IPS DF 6.9 (cell line): ENCODE measurements around the gene PHB1.

Experiments used
- DNase-seq: peaks from one replicate; pipeline ENCODE4 v3.0.0-alpha.2; 2013; ENCODE audit warnings: low read depth, low spot score
- H3K27ac ChIP-seq: one replicate; pipeline ENCODE4 v1.5.1; 2013; ENCODE audit warnings: low read length, control low read depth
- H3K27me3 ChIP-seq: 2 replicates; pipeline ENCODE4 v1.6.1; 2013; ENCODE audit warnings: mild to moderate bottlenecking, low read length; ENCODE audit not compliant: control insufficient read depth, insufficient read depth
- H3K36me3 ChIP-seq: 2 replicates; pipeline ENCODE4 v1.6.1; 2013; ENCODE audit warnings: low read length; ENCODE audit not compliant: control insufficient read depth, insufficient read depth
- H3K4me1 ChIP-seq: 2 replicates; pipeline ENCODE4 v1.6.1; 2013; ENCODE audit warnings: low read length; ENCODE audit not compliant: control insufficient read depth, insufficient read depth
- H3K4me3 ChIP-seq: 2 replicates; pipeline ENCODE4 v1.5.1; 2013; ENCODE audit warnings: mild to moderate bottlenecking, low read length
- H3K9me3 ChIP-seq: 2 replicates; pipeline ENCODE4 v1.6.1; 2013; ENCODE audit warnings: low read length, inconsistent platforms; ENCODE audit not compliant: control insufficient read depth, insufficient read depth
- WGBS: extraction: QIAGEN DNeasy Blood & Tissue Kit; methylation state at CpG from one replicate; pipeline ENCODE4 v1.1.7; 2013; ENCODE audit warnings: mixed read lengths, missing lambda C conversion rate; ENCODE audit not compliant: insufficient read length, insufficient coverage; 5-methylcytosine and 5-hydroxymethylcytosine counted together

Gene PHB1

GRCh38 chr17:49452661-49453060, 38.0 kb upstream of the PHB1 start:
- DNase-seq = no peak
- no peak overlapping the region for H3K27ac ChIP-seq
- no peak overlapping the region for H3K4me3 ChIP-seq
- no CpG with 5 or more reads among the region's 5 CpGs for WGBS
- peaks cover 3% of the 10 kb centered on the region for H3K4me1 ChIP-seq
- no peaks in the 10 kb centered on the region for H3K36me3 ChIP-seq
- H3K27me3 ChIP-seq = no peaks in the 10 kb centered on the region
- H3K9me3 ChIP-seq = no peaks in the 10 kb centered on the region

- H3K9me3 ChIP-seq = no peaks in the 10 kb centered on the region
- no peak for DNase-seq
- no peak overlapping the region for H3K4me3 ChIP-seq
These were observed 37.5 kb upstream of the PHB1 start for GRCh38 chr17:49452201-49452600.

GRCh38 chr17:49450735-49451134, 36.1 kb upstream of the PHB1 start:
- peaks cover 3% of the 10 kb centered on the region for H3K4me1 ChIP-seq
- no peak overlapping the region for H3K27ac ChIP-seq
- WGBS = no CpG with 5 or more reads among the region's 3 CpGs

More at GRCh38 chr17:49452201-49452600, 37.5 kb upstream of the PHB1 start:
- Histone ChIP-seq H3K27me3 (no peaks in the 10 kb centered on the region), H3K27ac (no peak overlapping the region), H3K36me3 (no peaks in the 10 kb centered on the region), H3K4me1 (peaks cover 3% of the 10 kb centered on the region)
- no CpG with 5 or more reads among the region's 5 CpGs for WGBS

GRCh38 chr17:49450181-49450580, 35.5 kb upstream of the PHB1 start:
- Histone ChIP-seq H3K27me3 (no peaks in the 10 kb centered on the region), H3K36me3 (no peaks in the 10 kb centered on the region), H3K4me3 (no peak overlapping the region), H3K4me1 (peaks cover 3% of the 10 kb centered on the region), H3K9me3 (no peaks in the 10 kb centered on the region), H3K27ac (no peak overlapping the region)
- DNase-seq = no peak
- WGBS = no CpG with 5 or more reads among the region's 4 CpGs

More at GRCh38 chr17:49450735-49451134, 36.1 kb upstream of the PHB1 start:
- Histone ChIP-seq H3K9me3 (no peaks in the 10 kb centered on the region), H3K36me3 (no peaks in the 10 kb centered on the region), H3K27me3 (no peaks in the 10 kb centered on the region), H3K4me3 (no peak overlapping the region)
- no peak for DNase-seq

GRCh38 chr17:49447628-49448302, 33.1 kb upstream of the PHB1 start:
- DNase-seq = no peak
- no peaks in the 10 kb centered on the region for H3K27me3 ChIP-seq
- no peaks in the 10 kb centered on the region for H3K9me3 ChIP-seq
- H3K27ac ChIP-seq = no peak overlapping the region
- H3K36me3 ChIP-seq = no peaks in the 10 kb centered on the region
- H3K4me3 ChIP-seq = no peak overlapping the region
- WGBS = no CpG with 5 or more reads among the region's 9 CpGs
- H3K4me1 ChIP-seq = no peaks in the 10 kb centered on the region; the same call in 1 of the 2 replicates

- H3K4me3 ChIP-seq = no peak overlapping the region
- no peak for DNase-seq
- H3K27ac ChIP-seq = no peak overlapping the region
- H3K4me1 ChIP-seq = peaks cover 1% of the 10 kb centered on the region; the same call in 1 of the 2 replicates
- H3K9me3 ChIP-seq = no peaks in the 10 kb centered on the region
- H3K36me3 ChIP-seq = no peaks in the 10 kb centered on the region
- no CpG with 5 or more reads among the region's 7 CpGs for WGBS
- no peaks in the 10 kb centered on the region for H3K27me3 ChIP-seq
These were observed 30.9 kb upstream of the PHB1 start for GRCh38 chr17:49445591-49445990.

- no peak overlapping the region for H3K4me3 ChIP-seq
- H3K9me3 ChIP-seq = no peaks in the 10 kb centered on the region
- no peaks in the 10 kb centered on the region for H3K27me3 ChIP-seq
- DNase-seq = no peak
- H3K4me1 ChIP-seq = peaks cover 5% of the 10 kb centered on the region
- no CpG with 5 or more reads among the region's 12 CpGs for WGBS
- no peak overlapping the region for H3K27ac ChIP-seq
- H3K36me3 ChIP-seq = no peaks in the 10 kb centered on the region
These were observed 29.7 kb upstream of the PHB1 start for GRCh38 chr17:49444384-49444783.

GRCh38 chr17:49443862-49444261, 29.2 kb upstream of the PHB1 start:
- H3K27me3 ChIP-seq = no peaks in the 10 kb centered on the region
- no peaks in the 10 kb centered on the region for H3K36me3 ChIP-seq
- H3K9me3 ChIP-seq = no peaks in the 10 kb centered on the region
- no peak overlapping the region for H3K4me3 ChIP-seq
- H3K27ac ChIP-seq = no peak overlapping the region
- no peak for DNase-seq
- WGBS = no CpG with 5 or more reads among the region's 6 CpGs
- H3K4me1 ChIP-seq = peaks cover 6% of the 10 kb centered on the region

GRCh38 chr17:49442041-49442440, 27.4 kb upstream of the PHB1 start:
- no peaks in the 10 kb centered on the region for H3K9me3 ChIP-seq
- H3K27me3 ChIP-seq = no peaks in the 10 kb centered on the region
- no peaks in the 10 kb centered on the region for H3K36me3 ChIP-seq
- no peak overlapping the region for H3K4me3 ChIP-seq
- no CpG with 5 or more reads among the region's 9 CpGs for WGBS
- no peak overlapping the region for H3K27ac ChIP-seq
- no peak for DNase-seq
- H3K4me1 ChIP-seq = peaks cover 6% of the 10 kb centered on the region

GRCh38 chr17:49441578-49441977, 26.9 kb upstream of the PHB1 start:
- no peak overlapping the region for H3K4me3 ChIP-seq
- no peaks in the 10 kb centered on the region for H3K36me3 ChIP-seq
- no peak overlapping the region for H3K27ac ChIP-seq
- DNase-seq = no peak
- peaks cover 6% of the 10 kb centered on the region for H3K4me1 ChIP-seq
- no peaks in the 10 kb centered on the region for H3K9me3 ChIP-seq
- WGBS = 100% methylated on average over 1 of the region's 4 CpGs
- no peaks in the 10 kb centered on the region for H3K27me3 ChIP-seq

GRCh38 chr17:49440581-49440980, 25.9 kb upstream of the PHB1 start:
- H3K4me1 ChIP-seq = peaks cover 6% of the 10 kb centered on the region
- no peaks in the 10 kb centered on the region for H3K36me3 ChIP-seq
- H3K27me3 ChIP-seq = no peaks in the 10 kb centered on the region
- H3K9me3 ChIP-seq = no peaks in the 10 kb centered on the region
- DNase-seq = no peak
- WGBS = no CpG with 5 or more reads among the region's 1 CpG
- H3K27ac ChIP-seq = no peak overlapping the region
- H3K4me3 ChIP-seq = no peak overlapping the region
